ENCODE results near the gene RCAN3. TPM values are rescaled to one million over a fixed set of nuclear protein-coding genes. Genes with fewer than 3 reads are reported as not detected.
"Not testable (repeated sequence)": the region's sequence is repeated elsewhere in the genome, so short reads cannot be mapped to it uniquely, and the experiment has no call there.

The RCAN3 gene
- total RNA-seq, 6 experiments from 2014 or later: 11.9 to 14.5 (median 12.9) TPM

DNA sequence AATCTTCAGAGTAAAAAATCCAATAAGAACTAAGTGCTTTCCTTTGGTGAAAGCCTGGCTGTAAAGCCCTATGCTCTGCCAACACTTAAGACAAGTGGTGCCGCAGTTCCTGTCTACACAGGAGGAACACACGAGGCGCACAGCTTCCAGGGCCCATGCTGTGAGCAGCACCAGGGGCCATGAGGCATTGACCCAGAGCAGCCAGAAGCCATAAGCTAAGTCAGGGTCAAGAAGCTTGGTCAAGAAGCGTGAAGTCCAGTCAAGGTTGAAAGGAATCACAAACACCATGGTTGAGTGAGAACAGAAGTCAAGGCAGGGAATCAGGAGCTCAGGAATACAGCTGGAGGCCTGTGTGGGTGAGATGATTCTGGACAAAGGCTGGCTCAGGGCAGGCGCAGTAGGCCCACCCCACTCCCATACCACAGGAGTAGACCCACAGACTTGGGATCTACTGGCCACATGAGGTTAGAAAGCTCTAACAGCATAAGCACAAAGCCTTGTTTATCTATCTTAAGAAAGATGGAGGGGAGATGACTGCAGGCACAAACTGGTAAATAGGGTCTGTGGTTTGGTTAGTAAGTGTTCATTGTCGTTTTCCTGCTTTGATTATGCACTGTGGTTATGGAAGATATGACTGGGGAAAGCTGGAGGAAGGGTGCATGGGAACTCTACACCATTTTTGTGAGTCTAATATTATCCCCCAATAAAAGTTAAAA lies 42.9 kb upstream of the RCAN3 start:
- peaks cover 5% of the 10 kb centered on the region; the same call in 1 of the 2 replicates for H3K9me3 Mint-ChIP-seq
- no peaks in the 10 kb centered on the region for H3K27me3 Mint-ChIP-seq (ENCODE audit: insufficient read depth)
- no peak for DNase-seq
- H3K27ac Mint-ChIP-seq: no peak overlapping the region
- H3K36me3 Mint-ChIP-seq (ENCODE audit: low read depth): peaks cover 50% of the 10 kb centered on the region
- TF ChIP-seq, protein P1, sequence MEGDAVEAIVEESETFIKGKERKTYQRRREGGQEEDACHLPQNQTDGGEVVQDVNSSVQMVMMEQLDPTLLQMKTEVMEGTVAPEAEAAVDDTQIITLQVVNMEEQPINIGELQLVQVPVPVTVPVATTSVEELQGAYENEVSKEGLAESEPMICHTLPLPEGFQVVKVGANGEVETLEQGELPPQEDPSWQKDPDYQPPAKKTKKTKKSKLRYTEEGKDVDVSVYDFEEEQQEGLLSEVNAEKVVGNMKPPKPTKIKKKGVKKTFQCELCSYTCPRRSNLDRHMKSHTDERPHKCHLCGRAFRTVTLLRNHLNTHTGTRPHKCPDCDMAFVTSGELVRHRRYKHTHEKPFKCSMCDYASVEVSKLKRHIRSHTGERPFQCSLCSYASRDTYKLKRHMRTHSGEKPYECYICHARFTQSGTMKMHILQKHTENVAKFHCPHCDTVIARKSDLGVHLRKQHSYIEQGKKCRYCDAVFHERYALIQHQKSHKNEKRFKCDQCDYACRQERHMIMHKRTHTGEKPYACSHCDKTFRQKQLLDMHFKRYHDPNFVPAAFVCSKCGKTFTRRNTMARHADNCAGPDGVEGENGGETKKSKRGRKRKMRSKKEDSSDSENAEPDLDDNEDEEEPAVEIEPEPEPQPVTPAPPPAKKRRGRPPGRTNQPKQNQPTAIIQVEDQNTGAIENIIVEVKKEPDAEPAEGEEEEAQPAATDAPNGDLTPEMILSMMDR (IDR thresholded peaks at IDR 0.05): no peak
- peaks cover 32% of the 10 kb centered on the region for H3K4me1 Mint-ChIP-seq (ENCODE audit: low read depth)
- H3K4me3 Mint-ChIP-seq: no peak overlapping the region

DNA sequence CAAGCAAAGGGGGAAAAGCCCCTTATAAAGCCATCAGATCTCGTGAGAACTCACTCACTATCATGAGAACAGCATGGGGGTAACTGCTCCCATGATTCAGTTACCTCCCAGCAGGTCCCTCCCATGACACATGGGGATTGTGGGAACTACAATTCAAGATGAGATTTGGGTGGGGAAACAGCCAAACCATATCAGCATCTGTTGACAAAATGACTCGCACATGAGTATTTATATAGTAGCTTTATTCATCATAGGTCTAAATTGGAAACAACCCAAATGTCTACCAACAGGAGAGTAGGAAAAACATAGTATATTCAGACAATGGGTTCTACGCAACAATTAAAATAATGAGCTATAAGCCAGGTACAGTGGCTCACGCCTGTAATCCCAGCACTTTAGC lies 40.5 kb upstream of the RCAN3 start:
- peak overlapping the region; percentile 58; the same call in 1 of the 2 replicates for H3K27ac Mint-ChIP-seq
- DNase-seq: peak; percentile 53
- not testable (repeated sequence) for H3K27me3 Mint-ChIP-seq (ENCODE audit: insufficient read depth); H3K9me3 Mint-ChIP-seq
- H3K4me3 Mint-ChIP-seq: peak overlapping the region; percentile 10; the same call in 1 of the 2 replicates
- peaks cover 40% of the 10 kb centered on the region for H3K4me1 Mint-ChIP-seq (ENCODE audit: low read depth)
- peaks cover 55% of the 10 kb centered on the region for H3K36me3 Mint-ChIP-seq (ENCODE audit: low read depth)

DNA sequence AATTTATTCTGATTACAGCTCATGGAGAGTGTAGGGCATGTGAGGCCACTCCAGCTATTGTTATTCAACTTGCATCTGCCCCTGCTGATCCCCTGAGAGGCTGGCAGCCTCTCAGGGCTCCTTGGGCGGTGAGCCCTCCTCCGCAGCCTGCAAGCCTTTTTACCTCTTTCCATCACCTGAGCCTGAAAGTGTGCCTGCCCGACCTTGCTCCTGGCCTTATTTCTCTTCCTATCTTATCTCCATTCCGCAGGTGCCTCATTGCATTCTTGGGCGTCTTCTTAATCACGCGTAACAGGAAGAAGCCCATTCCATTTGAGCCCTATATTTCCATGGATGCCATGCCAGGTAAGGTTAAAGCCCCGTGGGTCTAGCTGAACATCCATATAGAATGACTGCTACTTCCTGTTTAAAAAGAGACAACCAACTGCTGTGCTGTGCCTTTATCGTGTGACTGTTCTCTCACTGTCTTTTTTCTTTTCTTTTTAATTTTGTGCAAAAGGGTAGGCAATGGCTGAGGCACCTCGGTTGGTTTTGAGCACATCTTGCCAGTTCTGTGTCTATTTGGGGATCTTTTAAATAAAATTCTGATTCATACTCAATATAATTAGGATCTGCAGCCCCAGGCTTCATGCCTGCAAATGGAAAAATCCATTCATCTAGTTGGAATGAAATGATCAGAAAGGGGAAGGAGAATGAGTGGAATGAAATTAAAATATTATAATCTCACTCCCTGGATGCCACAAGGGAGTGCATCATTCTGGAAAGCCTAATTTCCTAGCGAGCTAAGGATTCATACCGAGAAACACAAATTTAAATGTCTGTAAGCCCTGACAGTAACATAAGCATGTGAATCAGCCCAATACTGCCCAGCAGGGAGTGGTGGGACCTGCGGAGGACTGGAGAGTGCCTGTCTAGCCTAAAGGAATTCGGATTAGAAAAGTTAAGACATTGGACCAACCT lies 38.6 kb upstream of the RCAN3 start:
- Mint-ChIP-seq H3K4me3 (peak overlapping the region; percentile 72), H3K27ac (peak overlapping the region; percentile 86), H3K36me3 (ENCODE audit: low read depth) (peaks cover 51% of the 10 kb centered on the region), H3K4me1 (ENCODE audit: low read depth) (peaks cover 44% of the 10 kb centered on the region), H3K9me3 (peaks cover 5% of the 10 kb centered on the region; the same call in 1 of the 2 replicates), H3K27me3 (ENCODE audit: insufficient read depth) (no peaks in the 10 kb centered on the region; the same call in 1 of the 2 replicates)
- DNase-seq: peak; percentile 81
- TF ChIP-seq, protein P1 (IDR thresholded peaks at IDR 0.05): no peak

DNA sequence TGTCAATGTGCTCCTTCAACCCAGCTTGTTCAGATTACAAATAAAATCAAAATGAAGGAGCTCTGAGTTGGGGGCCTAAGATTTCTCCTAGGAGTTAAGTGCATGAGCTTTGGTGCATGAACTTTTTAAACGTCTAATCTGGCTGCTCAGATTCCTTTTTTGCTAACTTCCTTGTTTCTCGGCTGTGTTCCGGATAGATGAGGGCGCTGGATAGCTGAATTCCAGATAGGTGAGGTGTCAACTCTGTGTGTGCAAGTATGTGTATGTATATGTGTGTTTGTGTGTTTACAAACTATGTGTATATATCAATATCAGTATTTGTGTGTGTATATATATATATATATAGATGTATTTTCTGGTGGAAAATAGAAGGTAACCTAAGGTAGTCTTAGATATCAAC lies 37.5 kb upstream of the RCAN3 start:
- TF ChIP-seq, protein P1 (IDR thresholded peaks at IDR 0.05): no peak
- Mint-ChIP-seq H3K27me3 (ENCODE audit: insufficient read depth) (no peaks in the 10 kb centered on the region; the same call in 1 of the 2 replicates), H3K4me3 (peak overlapping the region; percentile 9; the same call in 1 of the 2 replicates), H3K9me3 (peaks cover 5% of the 10 kb centered on the region; the same call in 1 of the 2 replicates), H3K4me1 (ENCODE audit: low read depth) (peaks cover 44% of the 10 kb centered on the region), H3K27ac (peak overlapping the region; percentile 86), H3K36me3 (ENCODE audit: low read depth) (peaks cover 45% of the 10 kb centered on the region)
- DNase-seq: no peak

DNA sequence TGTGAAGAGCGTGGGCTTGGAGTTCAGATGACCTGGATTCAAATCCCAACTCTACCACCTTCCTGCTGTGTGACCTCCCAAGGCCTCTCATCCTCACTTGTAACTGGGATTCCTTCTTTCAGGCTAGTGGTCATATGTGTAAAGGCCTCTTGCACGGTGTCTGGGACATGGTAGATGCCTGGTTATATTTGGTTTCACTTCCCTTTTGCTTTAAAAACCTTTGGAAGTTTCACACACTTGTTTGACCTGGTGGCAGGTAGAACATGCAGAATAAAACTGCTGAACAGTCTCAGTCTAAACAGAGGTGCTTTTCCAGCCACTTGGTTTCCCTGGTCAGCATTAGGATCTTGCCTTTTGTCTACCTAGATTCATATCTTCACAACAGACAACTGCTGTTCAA lies 37.0 kb upstream of the RCAN3 start:
- no peak for DNase-seq

More for the DNA sequence above, 37.0 kb upstream of the RCAN3 start:
- H3K36me3 Mint-ChIP-seq (ENCODE audit: low read depth): peaks cover 39% of the 10 kb centered on the region
- peaks cover 5% of the 10 kb centered on the region; the same call in 1 of the 2 replicates for H3K9me3 Mint-ChIP-seq
- no peak overlapping the region for H3K4me3 Mint-ChIP-seq
- H3K27ac Mint-ChIP-seq: no peak overlapping the region
- TF ChIP-seq, protein P1 (IDR thresholded peaks at IDR 0.05): no peak
- H3K27me3 Mint-ChIP-seq (ENCODE audit: insufficient read depth): no peaks in the 10 kb centered on the region; the same call in 1 of the 2 replicates
- peaks cover 44% of the 10 kb centered on the region for H3K4me1 Mint-ChIP-seq (ENCODE audit: low read depth)

Measured in HFFc6 (cell line).